Panc1 (cell line): Measurements from ENCODE around the gene CEP290. TPM values are rescaled to one million over a fixed set of nuclear protein-coding genes. Genes with fewer than 3 reads are reported as not detected.
A peak's percentile ranks its signal among the peaks of the same experiment; 100 is the strongest.

ENCODE experiments used
- ATAC-seq: fragments of 200-7000 bp; cut with Tn5 transposase; 2 replicates; pipeline ENCODE4 v1.9.1; 2020; ENCODE audit warnings: mild to moderate bottlenecking, moderate library complexity
- BruUV-seq: library from RNA; stranded (reverse); fragments of 400-500 nt; replicated peaks from 2 replicates; lab custom pipeline; 2021; lab: Mats Ljungman, UMichigan
- CTCF ChIA-PET: fragments of 300-600 bp; sonication (Branson Sonifier 250); formaldehyde crosslinking; loops from one replicate; lab custom pipeline; 2022; ENCODE audit warnings: antibody characterized with exemption; lab: Charles Lee
- POLR2A ChIA-PET: fragments of 300-600 bp; sonication (Branson Sonifier 250); formaldehyde crosslinking; loops from one replicate; lab custom pipeline; 2022; ENCODE audit warnings: antibody characterized with exemption; lab: Charles Lee
- DNase-seq: peaks from one replicate; pipeline ENCODE4 v3.0.0-alpha.2; 2010; ENCODE audit warnings: low read depth, low spot score
- H3K27ac ChIP-seq: 2 replicates; pipeline ENCODE4 v1.5.1; 2011; ENCODE audit warnings: mild to moderate bottlenecking, low read length, inconsistent platforms
- H3K27me3 ChIP-seq: fragments of 200-500 bp; sonication (Bioruptor generic); 2 replicates; pipeline ENCODE4 v1.6.0; 2014; ENCODE audit warnings: low read length, inconsistent platforms; ENCODE audit not compliant: control insufficient read depth, insufficient read depth
- H3K36me3 ChIP-seq: fragments of 200-500 bp; sonication (Bioruptor generic); 2 replicates; pipeline ENCODE4 v1.5.1; 2014; ENCODE audit warnings: inconsistent platforms, mild to moderate bottlenecking, low read length, moderate library complexity; ENCODE audit not compliant: control insufficient read depth, insufficient read depth
- H3K4me1 ChIP-seq: 2 replicates; pipeline ENCODE4 v1.5.1; 2011; ENCODE audit warnings: inconsistent platforms, mild to moderate bottlenecking, low read length, moderate library complexity; ENCODE audit not compliant: control insufficient read depth, insufficient read depth
- H3K4me3 ChIP-seq, 2 experiments: 2 replicates each; pipeline ENCODE4 v1.5.1; 2011 to 2012; ENCODE audit warnings: low read depth in 2 of 2, low read length in 2 of 2, mild to moderate bottlenecking in 2 of 2, inconsistent platforms in 1 of 2, moderate library complexity in 1 of 2
- H3K9me3 ChIP-seq: fragments of 200-500 bp; sonication (Bioruptor generic); 2 replicates; pipeline ENCODE4 v1.5.1; 2014; ENCODE audit warnings: low read depth, mild to moderate bottlenecking, inconsistent platforms, low read length, moderate library complexity; ENCODE audit not compliant: control insufficient read depth, insufficient read depth
- CTCF ChIP-seq: fragments of 450-650 bp; IDR thresholded peaks from 2 replicates; pipeline ENCODE4 v1.5.1; 2017; ENCODE audit warnings: mild to moderate bottlenecking
- POLR2AphosphoS5 ChIP-seq: IDR thresholded peaks from 2 replicates; pipeline ENCODE4 v1.6.1; 2012; ENCODE audit warnings: mild to moderate bottlenecking, low read depth, low read length, moderate library complexity
- REST ChIP-seq, 2 experiments: IDR thresholded peaks; 2 replicates each; pipeline ENCODE4 v1.6.1; 2011 to 2012; ENCODE audit warnings: low read depth in 2 of 2, control low read depth in 1 of 2, low read length in 1 of 2, mild to moderate bottlenecking in 1 of 2, moderate library complexity in 1 of 2; ENCODE audit not compliant: insufficient read depth in 1 of 2
- SIN3A ChIP-seq: IDR thresholded peaks from 2 replicates; pipeline ENCODE4 v1.6.1; 2012; ENCODE audit warnings: low read depth, mild to moderate bottlenecking, low read length, moderate library complexity, borderline replicate concordance; ENCODE audit not compliant: insufficient read depth
- TCF7L2 ChIP-seq: IDR thresholded peaks from 2 replicates; pipeline ENCODE4 v1.6.1; 2011; ENCODE audit warnings: mild to moderate bottlenecking, low read depth, low read length, inconsistent platforms
- in situ Hi-C: cut with HindIII; loops from 2 replicates; pipeline ENCODE4 v1.10.0; 2016; ENCODE audit warnings: low sequenced_read_pairs, low pct_unique_long_range_greater_than_20kb
- intact Hi-C: fragments of 100-400 bp; cut with micrococcal nuclease; formaldehyde crosslinking; loops from one replicate; pipeline ENCODE4 v1.10.0; 2022; ENCODE audit not compliant: unreplicated experiment
- total RNA-seq: library from RNA; stranded (reverse); gene quantifications from one replicate; pipeline ENCODE4 v1.2.1, GENCODE V29; 2021; ENCODE audit not compliant: unreplicated experiment

The CEP290 gene
- total RNA-seq, 1 experiment from 2014 or later, result 14.6 TPM

GRCh38 chr12:88036353-88036965 is 105.4 kb downstream of the CEP290 start:
- Histone ChIP-seq H3K4me1 (peaks cover 11% of the 10 kb centered on the region), H3K9me3 (no peaks in the 10 kb centered on the region), H3K36me3 (peaks cover 6% of the 10 kb centered on the region; the same call in 1 of the 2 replicates), H3K27me3 (no peaks in the 10 kb centered on the region), H3K27ac (peak overlapping the region; percentile 93), H3K4me3 (peak overlapping the region; percentile 79 to 97)
- ATAC-seq (no peak), DNase-seq (no peak)
- no peak for TF ChIP-seq SIN3A
- TF ChIP-seq POLR2AphosphoS5, result no peak
- TF ChIP-seq TCF7L2, result no peak
- no peak for TF ChIP-seq CTCF
- TF ChIP-seq REST (IDR thresholded peaks at IDR 0.05; ENCODE audit: insufficient read depth in 1 of 2, low read depth in 2 of 2, low read length in 1 of 2), result no peak
- in situ Hi-C loops, result no loop called here
- CTCF ChIA-PET, result no interaction called here
- BruUV-seq, result TSS peak; percentile 69
- POLR2A ChIA-PET, result interaction anchor here (0.6 kb wide), 1 partner anchor 270 kb away, joined by 3 read pairs; no protein-coding TSS in a partner anchor
- intact Hi-C loops, result no loop called here

GRCh38 chr12:88035907-88036289 is 106.0 kb downstream of the CEP290 start:
- peak overlapping the region; percentile 93 for H3K27ac ChIP-seq
- H3K36me3 ChIP-seq, result peaks cover 6% of the 10 kb centered on the region; the same call in 1 of the 2 replicates
- DNase-seq (no peak), ATAC-seq (peak; percentile 35)
- ChIA-PET POLR2A (interaction anchor here (0.6 kb wide), 1 partner anchor 270 kb away, joined by 3 read pairs; no protein-coding TSS in a partner anchor), CTCF (no interaction called here)
- intact Hi-C loops, result no loop called here
- peaks cover 11% of the 10 kb centered on the region for H3K4me1 ChIP-seq
- in situ Hi-C loops, result no loop called here
- no peak for TF ChIP-seq POLR2AphosphoS5
- TF ChIP-seq REST (IDR thresholded peaks at IDR 0.05; ENCODE audit: insufficient read depth in 1 of 2, low read depth in 2 of 2, low read length in 1 of 2), result no peak
- TF ChIP-seq SIN3A, result no peak
- TF ChIP-seq CTCF, result no peak
- TF ChIP-seq TCF7L2, result no peak
- H3K4me3 ChIP-seq, result peak overlapping the region; percentile 79 to 97
- no peaks in the 10 kb centered on the region for H3K27me3 ChIP-seq
- BruUV-seq, result no TSS peak
- H3K9me3 ChIP-seq, result no peaks in the 10 kb centered on the region
